HepG2 (cell line): ENCODE measurements around the gene NOP56. TPM values are rescaled to one million over a fixed set of nuclear protein-coding genes. Genes with fewer than 3 reads are reported as not detected.

Experiments used
- ATF4 ChIP-seq, 2 experiments: fragments of 450-650 bp in 1 of 2; sonication (generic) in 1 of 2; formaldehyde crosslinking; IDR thresholded peaks; 2 replicates each; pipeline versions ENCODE4 v1.5.0 to v1.8.0; 2020 to 2022; ENCODE audit warnings: mild to moderate bottlenecking in 1 of 2, missing genetic modification reagents in 1 of 2
- DDIT3 ChIP-seq: sonication (generic); formaldehyde crosslinking; IDR thresholded peaks from 2 replicates; pipeline ENCODE4 v1.4.0; 2020; ENCODE audit warnings: mild to moderate bottlenecking, missing genetic modification reagents
- KLF13 ChIP-seq: sonication (generic); formaldehyde crosslinking; IDR thresholded peaks from 2 replicates; pipeline ENCODE4 v1.4.0; 2020; ENCODE audit warnings: mild to moderate bottlenecking, missing genetic modification reagents
- LBX2 ChIP-seq: sonication (generic); formaldehyde crosslinking; IDR thresholded peaks from 2 replicates; pipeline ENCODE4 v1.5.0; 2020; ENCODE audit warnings: missing genetic modification reagents, mild to moderate bottlenecking, borderline replicate concordance
- MAFK ChIP-seq, 2 experiments: IDR thresholded peaks in 1 of 2; conservative IDR thresholded peaks in 1 of 2; 2 replicates each; pipeline ENCODE4 v1.6.1; 2011; ENCODE audit warnings: improper control_type of control experiment in 2 of 2, low read length in 2 of 2
- MLX ChIP-seq: IDR thresholded peaks from 2 replicates; pipeline ENCODE4 v1.6.1; 2016
- RFX5 ChIP-seq: IDR thresholded peaks from 2 replicates; pipeline ENCODE4 v1.6.1; 2011; ENCODE audit warnings: low read depth, low read length, improper control_type of control experiment
- SSRP1 ChIP-seq: IDR thresholded peaks from 2 replicates; pipeline ENCODE4 v1.6.1; 2016; ENCODE audit warnings: control low read depth
- TRIM24 ChIP-seq: sonication (generic); formaldehyde crosslinking; IDR thresholded peaks from 2 replicates; pipeline ENCODE4 v1.8.0; 2022; ENCODE audit warnings: mild to moderate bottlenecking, missing genetic modification reagents
- UBTF ChIP-seq: sonication (generic); formaldehyde crosslinking; IDR thresholded peaks from 2 replicates; pipeline ENCODE4 v1.4.0; 2020; ENCODE audit warnings: mild to moderate bottlenecking, missing genetic modification reagents
- ZBTB8A ChIP-seq: sonication (generic); formaldehyde crosslinking; IDR thresholded peaks from 2 replicates; pipeline ENCODE4 v1.4.0; 2020; ENCODE audit warnings: mild to moderate bottlenecking, low read depth, missing genetic modification reagents, borderline replicate concordance
- ZEB1 ChIP-seq: IDR thresholded peaks from 2 replicates; pipeline ENCODE4 v1.6.1; 2012; ENCODE audit warnings: mild to moderate bottlenecking, low read depth, inconsistent platforms; ENCODE audit not compliant: insufficient replicate concordance
- ZHX2 ChIP-seq, 2 experiments: sonication (generic) in 1 of 2; formaldehyde crosslinking in 1 of 2; IDR thresholded peaks; 2 replicates each; pipeline versions ENCODE4 v1.6.1 to v1.9.0; 2014 to 2022; ENCODE audit warnings: antibody characterized with exemption in 1 of 2, borderline replicate concordance in 1 of 2, inconsistent platforms in 1 of 2, low read depth in 1 of 2, missing genetic modification reagents in 1 of 2
- ZNF367 ChIP-seq: sonication (generic); formaldehyde crosslinking; IDR thresholded peaks from 2 replicates; pipeline ENCODE4 v1.4.0; 2020; ENCODE audit warnings: missing genetic modification reagents, borderline replicate concordance
- ZNF678 ChIP-seq: sonication (generic); formaldehyde crosslinking; IDR thresholded peaks from 2 replicates; pipeline ENCODE4 v1.4.0; 2020; ENCODE audit warnings: mild to moderate bottlenecking, missing genetic modification reagents
- ZSCAN12 ChIP-seq: sonication (generic); formaldehyde crosslinking; IDR thresholded peaks from 2 replicates; pipeline ENCODE4 v1.9.0; 2021; ENCODE audit warnings: mild to moderate bottlenecking, missing genetic modification reagents
- polyA plus RNA-seq, 8 experiments: library from polyadenylated mRNA; depleted of rRNA in 3 of 8; stranded (reverse) in 7 of 8; unstranded in 1 of 8; fragments of >200 nt; fragmentation: Illumina TruSeq in 4 of 8; extraction: Trizol in 4 of 8; gene quantifications; 2 replicates each; pipeline versions ENCODE4 v1.2.1 to v1.2.3, GENCODE V29; 2011 to 2016; ENCODE audit warnings: low read depth in 4 of 8, missing spikeins in 1 of 8, mixed read lengths in 1 of 8; ENCODE audit not compliant: insufficient read depth in 1 of 8
- total RNA-seq, 5 experiments: library from RNA; depleted of rRNA; stranded (reverse); fragments of >200 nt; fragmentation: Illumina TruSeq; extraction: Trizol; gene quantifications; 2 replicates each; pipeline ENCODE4 v1.2.3, GENCODE V29; 2016; ENCODE audit warnings: low read depth in 1 of 5

The NOP56 gene
- total and polyA plus RNA-seq, 2 of the 13 experiments (the other 11 are each of a cell fraction or from before 2014, with no cell fraction given), result 369 to 1,116 TPM

- TF ChIP-seq ZHX2 (IDR thresholded peaks at IDR 0.05; ENCODE audit: low read depth), result no peak
- TF ChIP-seq ZHX2 (CRISPR knock-in tag; IDR thresholded peaks at IDR 0.05; ENCODE audit: borderline replicate concordance), result peak; percentile 15; the same call in 1 of the 2 replicates
- TF ChIP-seq LBX2 (CRISPR knock-in tag), result peak; percentile 90; the same call in 1 of the 2 replicates
- 0 out of 2 replicates have a peak, but pooled peaks have one; percentile 47 for TF ChIP-seq ZBTB8A
- TF ChIP-seq SSRP1, result 0 out of 2 replicates have a peak, but pooled peaks have one; percentile 62
- no peak; the same call in 1 of the 2 replicates for TF ChIP-seq KLF13 (CRISPR knock-in tag)
- TF ChIP-seq TRIM24 (CRISPR knock-in tag), result no peak
- no peak; the same call in 1 of the 2 replicates for TF ChIP-seq RFX5
- TF ChIP-seq MAFK (conservative IDR thresholded peaks at IDR 0.05 in 1 of 2, IDR thresholded peaks at IDR 0.05 in 1 of 2; ENCODE audit: low read length in 2 of 2), result no peak
- peak; percentile 97 for TF ChIP-seq UBTF (CRISPR knock-in tag)
- peak in 1 of 2 experiments; percentile 73; a peak in 2 of 4 replicates for TF ChIP-seq ATF4 (CRISPR knock-in tag; IDR thresholded peaks at IDR 0.05)
- peak; percentile 57; the same call in 1 of the 2 replicates for TF ChIP-seq ZNF367 (CRISPR knock-in tag)
- TF ChIP-seq DDIT3 (CRISPR knock-in tag), result 0 out of 2 replicates have a peak, but pooled peaks have one; percentile 29
- peak; percentile 99 for TF ChIP-seq ZNF678 (CRISPR knock-in tag)
- TF ChIP-seq ZEB1, result no peak
- no peak; the same call in 1 of the 2 replicates for TF ChIP-seq MLX (CRISPR knock-in tag)
- peak; percentile 54 for TF ChIP-seq ZSCAN12 (CRISPR knock-in tag)
These were observed at the start of gene NOP56 (continued) for GRCh38 chr20:2651772-2652723.
